Suprapubic skin (tissue), 4 donors: ENCODE data around the gene CCDC148. TPM values are rescaled to one million over a fixed set of nuclear protein-coding genes. Genes with fewer than 3 reads are reported as not detected.
"Not testable (repeated sequence)": the region's sequence is repeated elsewhere in the genome, so short reads cannot be mapped to it uniquely, and the experiment has no call there.

Source experiments
- DNase-seq, 2 donors: peaks; one replicate each; pipeline ENCODE4 v3.0.0-alpha.2; 2019; ENCODE audit warnings: low spot score in 2 of 2
- H3K27ac ChIP-seq: fragments of 200-600 bp; sonication (generic); one replicate; pipeline ENCODE4 v1.5.1; 2019
- H3K27me3 ChIP-seq: fragments of 200-600 bp; sonication (generic); one replicate; pipeline ENCODE4 v1.5.1; 2019
- H3K36me3 ChIP-seq: fragments of 200-600 bp; sonication (generic); one replicate; pipeline ENCODE4 v1.5.1; 2019
- H3K4me1 ChIP-seq: fragments of 200-600 bp; sonication (generic); one replicate; pipeline ENCODE4 v1.5.1; 2019
- H3K4me3 ChIP-seq: fragments of 200-600 bp; sonication (generic); one replicate; pipeline ENCODE4 v1.5.1; 2019; ENCODE audit warnings: mild to moderate bottlenecking
- H3K9me3 ChIP-seq: fragments of 200-600 bp; sonication (generic); one replicate; pipeline ENCODE4 v1.5.1; 2019
- EP300 ChIP-seq: sonication (generic); formaldehyde crosslinking; IDR thresholded peaks from one replicate; pipeline ENCODE4 v1.6.1; 2017; ENCODE audit warnings: antibody characterized with exemption
- POLR2A ChIP-seq, 2 donors: fragments of 450-650 bp; IDR thresholded peaks; one replicate each; pipeline ENCODE4 v1.6.1; 2017; ENCODE audit warnings: antibody characterized with exemption in 2 of 2, mild to moderate bottlenecking in 2 of 2, moderate library complexity in 2 of 2
- POLR2AphosphoS5 ChIP-seq, 3 donors: sonication (generic); formaldehyde crosslinking; IDR thresholded peaks; one replicate each; pipeline ENCODE4 v1.6.1; 2017; ENCODE audit warnings: antibody characterized with exemption in 3 of 3
- WGBS: methylation state at CpG from one replicate; pipeline ENCODE4 v1.1.5; 2018; 5-methylcytosine and 5-hydroxymethylcytosine counted together
- total RNA-seq, 4 donors: library from RNA; depleted of rRNA; stranded (reverse); fragments of >200 nt; gene quantifications; one replicate each; pipeline ENCODE4 v1.1.0, GENCODE V29; 2016
- TF ChIP-seq, protein P1 (sequence below), 2 donors: fragments of 200-600 bp in 1 of 2; fragments of 450-650 bp in 1 of 2; sonication (generic) in 1 of 2; IDR thresholded peaks; one replicate each; pipeline ENCODE4 v1.5.1; 2016 to 2019; ENCODE audit warnings: antibody characterized with exemption in 2 of 2, mild to moderate bottlenecking in 1 of 2, moderate library complexity in 1 of 2

The CCDC148 gene
- total RNA-seq, 4 donors from 2014 or later: 0.29 to 0.72 (median 0.42) TPM; not detected in 1

- Histone ChIP-seq H3K27me3 (no peaks in the 10 kb centered on the region), H3K9me3 (no peaks in the 10 kb centered on the region), H3K4me1 (peaks cover 16% of the 10 kb centered on the region), H3K27ac (no peak overlapping the region), H3K36me3 (no peaks in the 10 kb centered on the region), H3K4me3 (no peak overlapping the region)
- DNase-seq: no peak
- WGBS: 93% methylated on average over 1 of the region's 1 CpG
- no peak for TF ChIP-seq POLR2A (IDR thresholded peaks at IDR 0.05)
- TF ChIP-seq, protein P1, sequence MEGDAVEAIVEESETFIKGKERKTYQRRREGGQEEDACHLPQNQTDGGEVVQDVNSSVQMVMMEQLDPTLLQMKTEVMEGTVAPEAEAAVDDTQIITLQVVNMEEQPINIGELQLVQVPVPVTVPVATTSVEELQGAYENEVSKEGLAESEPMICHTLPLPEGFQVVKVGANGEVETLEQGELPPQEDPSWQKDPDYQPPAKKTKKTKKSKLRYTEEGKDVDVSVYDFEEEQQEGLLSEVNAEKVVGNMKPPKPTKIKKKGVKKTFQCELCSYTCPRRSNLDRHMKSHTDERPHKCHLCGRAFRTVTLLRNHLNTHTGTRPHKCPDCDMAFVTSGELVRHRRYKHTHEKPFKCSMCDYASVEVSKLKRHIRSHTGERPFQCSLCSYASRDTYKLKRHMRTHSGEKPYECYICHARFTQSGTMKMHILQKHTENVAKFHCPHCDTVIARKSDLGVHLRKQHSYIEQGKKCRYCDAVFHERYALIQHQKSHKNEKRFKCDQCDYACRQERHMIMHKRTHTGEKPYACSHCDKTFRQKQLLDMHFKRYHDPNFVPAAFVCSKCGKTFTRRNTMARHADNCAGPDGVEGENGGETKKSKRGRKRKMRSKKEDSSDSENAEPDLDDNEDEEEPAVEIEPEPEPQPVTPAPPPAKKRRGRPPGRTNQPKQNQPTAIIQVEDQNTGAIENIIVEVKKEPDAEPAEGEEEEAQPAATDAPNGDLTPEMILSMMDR (IDR thresholded peaks at IDR 0.05): no peak
- TF ChIP-seq POLR2AphosphoS5 (IDR thresholded peaks at IDR 0.05): no peak
- TF ChIP-seq EP300: no peak
Observed at GRCh38 chr2:158481116-158481515, 24.6 kb upstream of the CCDC148 start.

- no peak overlapping the region for H3K4me3 ChIP-seq
- H3K9me3 ChIP-seq: no peaks in the 10 kb centered on the region
- H3K4me1 ChIP-seq: peaks cover 16% of the 10 kb centered on the region
- TF ChIP-seq POLR2A (IDR thresholded peaks at IDR 0.05) (no peak), POLR2AphosphoS5 (IDR thresholded peaks at IDR 0.05) (no peak), EP300 (no peak)
- TF ChIP-seq, protein P1 (IDR thresholded peaks at IDR 0.05): no peak
- no peak overlapping the region for H3K27ac ChIP-seq
- DNase-seq: no peak
- no peaks in the 10 kb centered on the region for H3K36me3 ChIP-seq
- H3K27me3 ChIP-seq: no peaks in the 10 kb centered on the region
- 38% methylated on average over 1 of the region's 1 CpG for WGBS
Observed at GRCh38 chr2:158478816-158479215, 22.3 kb upstream of the CCDC148 start.

GRCh38 chr2:158478237-158478636 is 21.7 kb upstream of the CCDC148 start:
- DNase-seq: no peak
- TF ChIP-seq POLR2A (IDR thresholded peaks at IDR 0.05) (no peak), POLR2AphosphoS5 (IDR thresholded peaks at IDR 0.05) (no peak), EP300 (no peak)
- TF ChIP-seq, protein P1 (IDR thresholded peaks at IDR 0.05): no peak
- Histone ChIP-seq H3K4me1 (peaks cover 16% of the 10 kb centered on the region), H3K4me3 (no peak overlapping the region), H3K27ac (no peak overlapping the region), H3K36me3 (no peaks in the 10 kb centered on the region), H3K9me3 (peaks cover under 1% of the 10 kb centered on the region), H3K27me3 (no peaks in the 10 kb centered on the region)
- 62% methylated on average over 6 of the region's 6 CpGs for WGBS

GRCh38 chr2:158477202-158477601 is 20.6 kb upstream of the CCDC148 start:
- DNase-seq: no peak
- 35% methylated on average over 3 of the region's 3 CpGs for WGBS
- H3K27ac ChIP-seq: no peak overlapping the region

DNA sequence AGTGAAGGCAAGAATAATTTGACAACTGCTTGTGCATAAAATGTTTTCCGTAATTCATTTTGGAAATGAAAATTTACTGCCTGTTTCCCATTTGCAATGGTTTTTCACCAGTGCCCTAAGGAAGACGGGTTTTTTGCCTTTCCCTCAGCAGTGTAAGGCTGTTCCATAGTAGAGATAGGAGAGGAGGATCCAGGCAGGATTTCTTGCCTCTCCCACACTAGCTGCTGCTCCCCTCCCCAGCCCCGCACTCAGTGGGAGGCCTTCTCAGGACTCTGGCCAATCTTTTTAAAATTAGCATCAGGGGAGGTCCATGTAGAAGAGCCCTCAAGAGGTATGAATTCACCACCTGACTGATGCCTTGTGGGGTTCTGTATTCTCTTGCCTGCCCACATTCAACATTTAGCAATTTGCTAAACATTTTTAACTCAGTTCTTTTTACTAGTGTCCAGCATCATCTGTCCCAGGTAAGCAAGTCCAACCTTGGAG is 18.0 kb upstream of the CCDC148 start:
- WGBS: 95% methylated on average over 3 of the region's 3 CpGs

More at GRCh38 chr2:158477202-158477601, 20.6 kb upstream of the CCDC148 start:
- no peak for TF ChIP-seq POLR2A (IDR thresholded peaks at IDR 0.05)
- TF ChIP-seq, protein P1 (IDR thresholded peaks at IDR 0.05): no peak
- TF ChIP-seq POLR2AphosphoS5 (IDR thresholded peaks at IDR 0.05): no peak
- no peak for TF ChIP-seq EP300
- Histone ChIP-seq H3K4me1 (peaks cover 16% of the 10 kb centered on the region), H3K4me3 (no peak overlapping the region), H3K9me3 (peaks cover 4% of the 10 kb centered on the region), H3K27me3 (no peaks in the 10 kb centered on the region), H3K36me3 (no peaks in the 10 kb centered on the region)

More for the DNA sequence above, 18.0 kb upstream of the CCDC148 start:
- not testable (repeated sequence) for H3K9me3 ChIP-seq, DNase-seq, H3K4me3 ChIP-seq, H3K36me3 ChIP-seq, H3K27me3 ChIP-seq, H3K27ac ChIP-seq
- peaks cover 16% of the 10 kb centered on the region for H3K4me1 ChIP-seq
